ENCODE data around the gene DSP. TPM values are rescaled to one million over a fixed set of nuclear protein-coding genes. Genes with fewer than 3 reads are reported as not detected.

Gene DSP
- polyA plus RNA-seq, 1 donor from 2014 or later, result 0.05 TPM

GRCh38 chr6:7544597-7544996 is 3.1 kb downstream of the DSP start:
- TF ChIP-seq REST (IDR thresholded peaks at IDR 0.05; ENCODE audit: borderline replicate concordance) (no peak), POLR2AphosphoS5 (IDR thresholded peaks at IDR 0.05) (no peak), EZH2 (IDR thresholded peaks at IDR 0.05; ENCODE audit: borderline replicate concordance, insufficient read depth, low read length, poor library complexity, severe bottlenecking) (no peak), MXI1 (conservative IDR thresholded peaks at IDR 0.05; ENCODE audit: poor library complexity, severe bottlenecking) (no peak), EP300 (conservative IDR thresholded peaks at IDR 0.05; ENCODE audit: poor library complexity, severe bottlenecking) (no peak), SMC3 (conservative IDR thresholded peaks at IDR 0.05; ENCODE audit: poor library complexity) (no peak), RAD21 (conservative IDR thresholded peaks at IDR 0.05) (no peak), TAF1 (IDR thresholded peaks at IDR 0.05; ENCODE audit: low read depth) (no peak), CTCF (IDR thresholded peaks at IDR 0.05; ENCODE audit: poor library complexity, severe bottlenecking) (no peak)
- no peaks in the 10 kb centered on the region for H3K79me2 ChIP-seq (replicated peaks; ENCODE audit: insufficient read depth, low read length)

GRCh38 chr6:7545316-7546019 is 4.0 kb downstream of the DSP start:
- H3K27ac ChIP-seq (ENCODE audit: low read length), result no peak overlapping the region
- no peaks in the 10 kb centered on the region for H3K9me2 ChIP-seq (ENCODE audit: insufficient read depth, low read length)
- H3F3A ChIP-seq (ENCODE audit: insufficient read depth, low read length, poor library complexity, severe bottlenecking), result no peaks in the 10 kb centered on the region
- TF ChIP-seq MXI1 (conservative IDR thresholded peaks at IDR 0.05; ENCODE audit: poor library complexity, severe bottlenecking) (no peak), REST (IDR thresholded peaks at IDR 0.05; ENCODE audit: borderline replicate concordance) (no peak), EP300 (conservative IDR thresholded peaks at IDR 0.05; ENCODE audit: poor library complexity, severe bottlenecking) (no peak), RAD21 (conservative IDR thresholded peaks at IDR 0.05) (no peak)
- no peak overlapping the region for H3K9ac ChIP-seq (ENCODE audit: low read length)
- H3K4me3 ChIP-seq (ENCODE audit: low read length), result no peak overlapping the region
- H3K79me2 ChIP-seq (replicated peaks; ENCODE audit: insufficient read depth, low read length), result no peaks in the 10 kb centered on the region
- H3K36me3 ChIP-seq (ENCODE audit: insufficient read depth, low read length), result no peaks in the 10 kb centered on the region
- no peak overlapping the region for H3K4me2 ChIP-seq (ENCODE audit: low read length)
- H4K20me1 ChIP-seq (ENCODE audit: insufficient read depth), result no peaks in the 10 kb centered on the region
- peaks cover 45% of the 10 kb centered on the region for H3K27me3 ChIP-seq (ENCODE audit: insufficient read depth, low read depth, low read length)
- no peak overlapping the region for H2AFZ ChIP-seq (ENCODE audit: low read depth, low read length)
- H3K9me3 ChIP-seq (ENCODE audit: low read length), result no peaks in the 10 kb centered on the region

More at GRCh38 chr6:7544597-7544996, 3.1 kb downstream of the DSP start:
- H3K9ac ChIP-seq (ENCODE audit: low read length), result no peak overlapping the region
- no peaks in the 10 kb centered on the region for H3K36me3 ChIP-seq (ENCODE audit: insufficient read depth, low read length)
- no peaks in the 10 kb centered on the region for H3F3A ChIP-seq (ENCODE audit: insufficient read depth, low read length, poor library complexity, severe bottlenecking)
- H3K4me2 ChIP-seq (ENCODE audit: low read length), result no peak overlapping the region
- no peaks in the 10 kb centered on the region for H3K9me3 ChIP-seq (ENCODE audit: low read length)
- H3K4me3 ChIP-seq (ENCODE audit: low read length), result no peak overlapping the region
- no peaks in the 10 kb centered on the region for H3K9me2 ChIP-seq (ENCODE audit: insufficient read depth, low read length)
- H3K27me3 ChIP-seq (ENCODE audit: insufficient read depth, low read depth, low read length), result peaks cover 54% of the 10 kb centered on the region
- no peak overlapping the region for H2AFZ ChIP-seq (ENCODE audit: low read depth, low read length)
- H3K27ac ChIP-seq (ENCODE audit: low read length), result no peak overlapping the region
- no peaks in the 10 kb centered on the region for H4K20me1 ChIP-seq (ENCODE audit: insufficient read depth)

Data from neural cell (in vitro differentiated cells).